Measurements from ENCODE around the gene CCNQ.

CCNQ gene

DNA sequence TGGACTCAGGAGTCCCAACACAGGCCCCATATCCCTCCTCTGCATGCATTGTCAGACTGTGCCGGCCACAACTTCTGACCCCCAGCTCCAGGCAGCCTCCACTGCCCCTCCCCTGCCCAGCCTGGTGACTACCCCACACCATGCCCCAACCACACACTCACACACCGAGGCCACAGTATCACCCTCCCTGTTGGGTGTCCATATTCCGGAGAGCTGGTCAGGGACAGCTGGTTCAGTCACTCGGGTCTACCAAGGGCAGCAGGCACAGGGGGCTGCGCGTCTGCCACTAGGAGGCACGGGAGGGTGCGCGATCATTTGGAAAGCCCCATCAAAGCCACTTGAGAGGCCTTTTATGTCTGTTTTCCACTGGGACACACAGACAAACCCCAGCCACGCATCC is 26.3 kb downstream of the CCNQ start:
- no peak for DNase-seq (ENCODE audit: low read depth)

DNA sequence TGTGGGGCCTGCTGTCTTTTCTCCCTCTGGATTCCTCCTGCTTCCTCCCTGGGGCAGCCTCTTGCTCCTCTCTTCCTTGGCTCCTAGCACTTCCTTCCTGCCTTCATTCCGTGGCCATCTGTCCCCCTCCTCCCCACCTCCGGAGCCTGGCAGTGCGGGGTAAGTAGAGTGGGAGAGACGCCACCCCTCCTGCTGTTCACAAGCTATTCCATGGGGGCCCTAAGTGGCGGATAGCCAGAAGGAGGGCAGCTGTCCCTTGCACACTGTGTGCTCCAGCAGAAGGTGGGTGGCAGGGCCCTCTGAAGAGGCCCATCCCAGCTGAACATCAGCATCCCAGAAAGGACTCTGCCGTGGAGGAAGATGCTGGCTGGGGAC is 27.4 kb downstream of the CCNQ start:
- no peak for DNase-seq (ENCODE audit: low read depth)

DNA sequence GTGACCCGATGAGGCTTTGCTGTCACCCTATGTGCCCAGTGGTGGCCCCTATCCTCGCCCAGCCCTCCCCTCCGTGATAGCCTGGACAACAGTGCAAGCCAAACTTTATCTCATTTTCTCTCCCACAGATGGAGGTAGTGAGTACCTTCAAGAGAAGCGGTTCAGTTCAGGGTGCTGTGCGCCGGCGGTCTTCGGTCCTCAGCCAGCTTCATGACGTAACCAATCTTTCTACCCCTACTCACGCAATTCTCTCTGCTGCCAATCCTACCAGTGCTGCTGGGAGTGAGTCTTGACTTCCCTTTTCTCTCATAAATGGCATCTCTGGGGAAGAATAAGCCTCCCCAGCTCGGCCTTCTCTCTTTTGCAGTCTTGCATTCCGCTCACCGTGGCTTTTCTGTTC is 29.5 kb downstream of the CCNQ start:
- no peak for DNase-seq (ENCODE audit: low read depth)

DNA sequence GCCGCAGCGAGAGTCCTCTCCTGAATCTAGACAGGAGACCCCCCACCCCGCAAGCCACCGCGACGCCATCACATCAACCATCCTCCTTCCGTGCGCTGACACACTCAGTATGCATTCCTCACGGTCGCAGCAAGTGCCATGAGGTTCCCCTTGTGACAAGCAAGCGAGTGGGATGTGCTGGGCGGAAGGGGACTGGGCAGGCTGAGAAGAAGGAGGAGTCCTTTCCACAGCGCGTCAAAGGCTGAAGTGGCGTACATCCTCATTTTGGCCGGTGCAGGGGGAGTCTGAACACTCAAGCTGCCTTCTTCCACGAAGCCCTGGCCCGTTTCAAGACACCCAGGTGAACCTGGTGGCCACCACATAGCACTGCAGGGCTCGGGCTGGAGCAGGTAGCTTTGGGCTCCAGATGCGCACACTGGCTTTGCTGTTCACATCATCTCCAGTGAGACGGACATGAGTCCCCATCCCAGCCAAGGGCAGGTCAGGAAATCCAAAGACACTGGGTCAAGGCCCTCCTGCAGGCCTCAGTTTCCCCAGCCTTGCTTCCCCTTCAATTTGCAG is 30.4 kb downstream of the CCNQ start:
- no peak for DNase-seq (ENCODE audit: low read depth)

DNA sequence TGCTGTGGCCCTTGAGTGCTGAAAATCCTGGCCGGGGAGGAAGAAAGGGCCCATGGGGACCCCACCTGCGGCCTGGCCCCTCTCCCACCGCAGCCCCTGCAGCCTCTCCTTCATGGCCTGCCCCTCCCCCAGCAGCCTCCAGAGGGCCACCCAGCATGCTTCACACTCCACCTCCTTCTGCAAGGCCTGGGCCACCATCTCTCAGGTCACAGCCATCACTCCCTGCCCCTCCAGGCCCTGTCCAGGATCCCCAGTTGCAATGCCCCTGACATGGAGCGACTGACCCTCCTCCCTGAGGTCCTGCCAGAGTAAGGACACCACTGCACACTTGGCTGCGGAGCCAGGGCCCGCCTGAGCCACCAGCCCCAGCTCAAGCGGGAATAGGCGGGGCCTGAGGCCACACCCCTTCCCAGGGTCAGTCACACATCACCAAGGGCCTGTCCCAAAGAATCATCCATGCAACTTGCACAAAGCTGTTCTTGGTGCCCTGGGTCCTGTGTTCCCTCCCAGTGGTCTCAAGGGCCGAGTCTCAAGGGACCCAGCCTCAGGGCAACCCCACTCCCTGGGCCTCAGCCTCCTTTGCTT is 32.9 kb downstream of the CCNQ start:
- DNase-seq (ENCODE audit: low read depth): no peak

DNA sequence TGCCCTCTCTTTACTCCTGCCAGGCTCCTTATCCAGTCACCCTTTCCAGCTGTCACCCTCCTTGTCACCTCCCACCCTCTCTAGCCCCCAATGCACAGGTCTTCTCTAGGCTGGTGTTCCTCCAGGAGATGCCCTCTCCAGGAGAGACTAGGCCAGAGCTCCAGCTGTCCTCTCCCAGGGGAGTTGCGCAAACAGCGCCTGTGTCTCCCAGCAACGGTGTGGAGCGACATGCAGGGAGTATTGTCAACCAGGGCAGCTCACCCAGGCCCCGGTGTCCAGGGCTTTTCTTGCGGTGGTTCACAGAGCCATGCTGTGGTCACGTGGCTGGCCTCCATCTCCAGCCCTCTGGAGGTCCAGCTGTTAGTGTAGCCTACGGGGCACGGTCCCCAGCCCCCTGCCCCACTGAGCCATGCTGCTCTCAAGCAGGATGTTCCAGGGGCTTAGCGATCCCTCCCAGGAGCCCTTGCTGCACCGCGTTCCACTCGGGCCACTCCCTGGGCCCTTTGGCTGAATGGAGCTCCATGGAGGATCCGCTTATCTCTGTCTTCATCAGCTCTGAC is 34.8 kb downstream of the CCNQ start:
- no peak for DNase-seq (ENCODE audit: low read depth)

DNA sequence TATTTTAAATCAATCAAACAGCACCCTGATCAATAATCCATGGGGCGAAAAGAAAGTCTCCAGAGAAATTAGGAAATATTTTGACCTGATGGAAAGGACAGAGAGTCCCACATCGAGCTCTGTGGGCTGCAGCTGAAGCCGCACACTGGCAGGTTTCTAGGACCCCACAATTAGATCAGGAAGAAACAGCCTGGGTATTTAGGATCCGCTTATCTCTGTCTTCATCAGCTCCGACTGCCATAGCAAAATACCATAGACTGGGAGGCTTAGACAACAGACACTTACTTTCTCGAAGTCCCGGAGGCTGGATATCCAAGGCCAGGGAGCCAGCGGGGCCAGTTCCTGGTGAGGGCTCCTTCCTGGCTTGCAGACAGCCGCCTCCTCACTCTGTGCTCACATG is 36.4 kb downstream of the CCNQ start:
- no peak for DNase-seq (ENCODE audit: low read depth)

DNA sequence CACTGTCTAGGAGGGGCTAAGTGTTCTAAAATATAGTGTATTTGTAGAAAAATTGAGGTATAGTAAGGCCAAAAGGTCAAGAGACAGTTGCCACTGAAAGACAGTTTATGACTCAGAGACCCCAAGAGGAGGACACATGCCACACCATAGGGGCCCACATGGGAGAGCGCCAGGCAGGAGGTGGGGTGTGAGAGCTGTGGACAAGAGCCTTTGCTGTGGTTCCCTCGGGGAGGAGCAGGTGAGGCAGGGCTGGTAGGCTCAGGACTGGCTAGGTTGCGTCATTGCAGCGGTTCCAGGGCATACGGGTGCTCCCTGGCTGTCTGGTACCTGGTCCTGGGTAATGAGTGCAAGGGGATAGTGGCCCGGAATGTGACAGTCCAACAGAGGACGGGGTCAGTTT is 37.6 kb downstream of the CCNQ start:
- DNase-seq (ENCODE audit: low read depth): no peak

DNA sequence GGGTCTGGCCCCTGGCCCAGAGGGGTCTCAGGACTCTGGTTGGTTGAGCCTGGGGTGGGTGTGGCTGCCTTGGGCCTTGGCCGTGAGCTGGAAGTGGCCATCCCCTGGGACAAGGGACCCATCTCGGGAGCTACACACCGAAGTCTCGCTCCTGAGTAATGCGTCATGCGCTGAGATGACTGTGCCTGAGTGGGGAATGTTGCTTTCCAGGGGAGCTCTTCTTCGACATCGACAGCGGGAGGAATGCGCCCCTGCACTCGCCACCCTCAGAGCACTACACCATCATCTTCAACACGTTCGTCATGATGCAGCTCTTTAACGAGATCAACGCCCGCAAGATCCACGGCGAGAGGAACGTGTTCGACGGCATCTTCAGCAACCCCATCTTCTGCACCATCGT is 38.5 kb downstream of the CCNQ start:
- DNase-seq (ENCODE audit: low read depth): no peak

DNA sequence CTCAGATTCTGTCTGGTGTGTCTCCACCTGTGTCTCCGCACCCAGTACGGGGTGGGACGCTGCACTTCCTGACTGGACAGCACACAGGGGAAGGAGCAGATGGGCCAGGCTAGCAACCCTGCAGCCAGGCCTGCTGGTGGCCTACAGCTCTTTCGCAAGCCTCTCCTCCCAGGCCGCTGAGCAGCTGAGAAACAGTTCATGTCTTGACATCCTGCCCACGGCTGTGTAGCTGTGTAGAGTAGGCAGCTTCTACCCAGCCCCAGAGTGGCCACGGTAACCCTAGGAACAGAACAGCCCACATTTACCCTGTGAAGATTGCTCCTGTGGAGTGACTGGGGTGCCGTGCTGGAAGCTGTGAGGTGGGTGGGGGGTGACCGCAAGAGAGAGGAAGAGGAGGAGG is 38.9 kb downstream of the CCNQ start:
- DNase-seq (ENCODE audit: low read depth): no peak

DNA sequence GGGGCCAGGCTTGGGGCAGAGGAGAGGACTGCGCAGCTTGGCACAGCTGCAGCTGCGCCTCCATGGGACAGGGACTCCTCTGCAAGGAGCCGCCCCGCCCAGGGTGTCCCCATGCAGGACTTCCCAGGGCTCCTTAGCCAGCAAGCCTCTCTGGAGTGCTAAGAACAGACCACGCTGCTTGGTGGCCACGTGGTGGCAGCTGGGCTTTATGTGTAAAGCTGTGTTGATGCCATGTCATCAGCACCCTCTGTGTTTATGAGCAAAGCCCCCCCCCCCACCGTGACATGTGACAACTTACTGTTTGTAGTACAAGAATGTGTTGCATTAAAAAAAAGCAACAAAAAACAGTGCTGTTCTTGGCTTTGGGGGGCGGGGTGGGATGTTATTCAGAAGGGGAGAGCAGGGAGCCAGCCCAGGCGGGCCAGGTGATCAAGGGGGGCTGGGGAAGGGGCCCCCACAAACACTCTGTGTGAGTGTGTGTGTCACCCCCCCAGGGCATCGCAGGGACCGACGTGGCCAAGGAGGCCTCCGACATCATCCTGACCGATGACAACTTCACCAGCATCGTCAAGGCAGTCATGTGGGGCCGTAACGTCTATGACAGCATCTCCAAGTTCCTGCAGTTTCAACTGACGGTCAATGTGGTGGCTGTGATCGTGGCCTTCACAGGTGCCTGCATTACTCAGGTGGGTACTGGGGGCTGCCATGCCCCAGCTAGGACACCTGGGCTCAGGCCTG is 41.2 kb downstream of the CCNQ start:
- no peak for DNase-seq (ENCODE audit: low read depth)

DNA sequence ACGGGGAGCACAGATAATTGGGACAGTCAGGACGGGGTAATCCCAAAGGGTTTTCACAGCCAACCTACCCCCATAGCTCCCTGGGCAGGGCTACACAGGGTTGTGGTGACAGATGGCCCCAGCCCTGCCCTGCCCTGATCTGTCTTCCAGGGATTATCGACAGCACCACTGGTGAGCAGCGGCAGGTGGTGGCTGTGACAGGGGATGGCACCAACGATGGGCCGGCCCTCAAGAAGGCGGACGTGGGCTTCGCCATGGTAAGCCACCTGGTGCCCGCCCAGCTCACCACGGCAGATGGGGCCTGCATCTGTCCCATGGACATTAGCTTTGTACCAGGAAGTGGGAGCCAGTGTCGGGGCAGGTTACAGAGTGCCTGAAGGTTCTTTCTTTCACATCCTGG is 42.2 kb downstream of the CCNQ start:
- no peak for DNase-seq (ENCODE audit: low read depth)

DNA sequence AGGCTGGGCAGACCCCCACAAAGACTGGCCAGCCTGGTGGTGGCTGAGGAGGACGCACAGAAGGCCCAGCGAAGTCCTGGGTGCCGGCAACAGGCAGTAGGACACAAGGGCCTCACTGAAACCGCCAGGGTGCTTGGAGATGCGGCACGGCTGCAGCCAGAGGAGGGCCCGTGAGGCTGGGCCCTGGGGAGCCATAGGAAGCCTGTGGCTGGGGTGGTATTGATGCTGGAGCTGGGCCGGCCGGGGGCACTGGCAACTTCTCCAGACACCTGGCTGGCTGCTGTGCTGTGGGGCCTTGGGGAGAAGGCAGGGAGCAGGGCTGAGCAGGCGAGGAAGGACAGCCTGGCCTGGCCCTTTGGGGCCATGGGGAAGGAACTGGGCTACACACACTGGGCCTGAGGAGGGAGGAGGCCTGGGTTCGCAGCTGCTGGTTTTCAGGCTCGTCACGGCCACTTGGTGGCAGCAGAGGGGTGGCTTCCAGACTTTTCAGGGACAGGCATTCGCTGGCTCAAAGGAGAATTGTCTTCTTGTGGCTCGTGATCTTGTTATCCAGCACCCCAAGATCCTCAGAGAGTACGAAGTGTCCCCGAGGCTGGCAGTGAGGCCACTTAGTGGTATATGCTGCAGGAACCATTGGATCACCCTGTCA is 44.3 kb downstream of the CCNQ start:
- DNase-seq (ENCODE audit: low read depth): peak; percentile 14

DNA sequence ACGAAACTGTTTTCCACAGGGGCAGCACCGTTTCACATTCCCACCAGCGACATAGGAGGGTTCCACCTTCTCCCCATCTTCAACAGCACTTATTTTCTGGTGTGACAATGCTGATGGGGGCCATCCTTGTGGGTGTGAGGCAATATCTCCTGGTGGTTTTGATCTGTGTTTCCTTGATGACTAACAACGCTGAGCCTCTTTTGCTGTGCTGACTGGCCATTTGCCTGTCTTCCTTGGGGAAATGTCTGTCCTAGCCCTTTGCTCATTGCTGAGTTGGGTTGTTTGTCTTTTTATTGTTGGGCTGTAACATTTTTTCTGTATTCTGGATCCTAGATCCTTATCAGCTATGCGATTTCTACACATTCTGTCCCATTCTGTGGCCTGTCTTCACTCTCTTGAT is 47.8 kb downstream of the CCNQ start:
- DNase-seq (ENCODE audit: low read depth): peak; percentile 18

DNA sequence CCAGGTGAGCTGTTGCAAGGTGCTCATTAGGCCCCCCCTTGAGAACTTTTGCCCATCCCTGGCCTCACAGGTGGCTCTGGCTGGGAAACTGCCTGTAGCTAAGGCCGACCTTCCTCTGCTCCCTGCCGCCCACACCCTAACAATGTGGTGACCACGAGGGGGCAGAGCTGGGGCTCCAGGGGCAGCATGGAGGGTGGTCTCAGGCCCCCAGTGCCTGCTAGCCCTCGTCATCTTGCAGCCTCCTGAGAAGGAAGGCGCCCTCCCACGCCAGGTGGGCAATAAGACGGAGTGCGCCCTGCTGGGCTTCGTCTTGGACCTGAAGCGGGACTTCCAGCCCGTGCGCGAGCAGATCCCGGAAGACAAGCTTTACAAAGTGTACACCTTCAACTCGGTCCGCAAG is 49.1 kb downstream of the CCNQ start:
- DNase-seq (ENCODE audit: low read depth): no peak

DNA sequence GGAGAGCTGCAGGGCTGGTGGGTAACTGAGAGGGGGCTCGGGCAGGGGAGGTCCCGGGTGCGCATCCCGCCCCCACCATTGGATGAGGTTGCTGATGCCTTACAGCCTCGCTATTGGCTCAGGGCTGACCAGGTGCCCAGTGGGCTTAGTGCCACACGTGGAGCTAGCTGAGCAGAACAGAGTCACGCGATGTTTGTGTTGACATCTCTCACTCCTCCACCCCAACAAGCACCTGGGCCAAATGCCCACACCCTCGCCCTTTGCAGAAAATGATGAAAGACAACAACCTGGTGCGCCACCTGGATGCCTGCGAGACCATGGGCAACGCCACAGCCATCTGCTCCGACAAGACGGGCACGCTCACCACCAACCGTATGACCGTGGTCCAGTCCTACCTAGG is 49.7 kb downstream of the CCNQ start:
- no peak for DNase-seq (ENCODE audit: low read depth)

DNA sequence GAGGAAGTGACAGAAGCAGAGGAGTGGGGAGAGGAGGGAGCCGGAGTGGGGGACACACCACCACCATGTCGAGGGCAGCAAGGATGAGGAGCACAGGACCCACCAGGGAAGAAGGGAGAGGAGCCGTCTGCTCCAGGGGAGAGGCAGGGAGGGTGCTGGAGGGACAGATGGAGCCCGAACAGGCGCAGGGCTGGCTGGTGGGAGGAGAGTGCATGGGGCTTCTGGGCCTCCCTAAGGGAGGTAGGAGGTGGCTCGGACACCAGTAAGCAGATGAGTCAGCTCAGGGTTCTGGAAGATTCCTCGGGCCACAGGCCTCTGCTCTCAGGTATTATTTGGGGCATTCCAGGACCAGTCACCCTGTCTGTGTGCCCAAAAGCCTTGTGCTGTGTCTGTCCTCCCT is 51.7 kb downstream of the CCNQ start:
- DNase-seq (ENCODE audit: low read depth): no peak

DNA sequence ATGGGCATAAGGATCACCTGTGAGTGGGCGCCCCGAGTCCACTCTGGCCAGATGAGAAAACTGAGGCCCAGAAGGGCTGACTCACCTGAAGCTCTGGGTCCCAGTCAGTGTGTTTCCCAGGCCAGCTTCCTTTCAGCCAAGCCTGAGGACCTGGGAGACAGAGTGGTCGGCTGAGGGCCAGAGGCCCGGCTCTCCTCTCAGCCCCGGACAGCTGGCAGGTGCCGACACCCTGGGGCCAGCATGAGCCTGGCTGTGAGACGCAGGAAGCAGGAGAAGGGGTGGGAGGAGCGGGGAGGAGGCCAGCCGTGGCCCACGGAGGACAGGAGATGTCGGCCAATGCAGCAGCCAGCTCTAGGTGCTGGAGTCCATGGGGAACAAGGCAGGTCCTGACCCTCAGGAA is 52.6 kb downstream of the CCNQ start:
- no peak for DNase-seq (ENCODE audit: low read depth)

DNA sequence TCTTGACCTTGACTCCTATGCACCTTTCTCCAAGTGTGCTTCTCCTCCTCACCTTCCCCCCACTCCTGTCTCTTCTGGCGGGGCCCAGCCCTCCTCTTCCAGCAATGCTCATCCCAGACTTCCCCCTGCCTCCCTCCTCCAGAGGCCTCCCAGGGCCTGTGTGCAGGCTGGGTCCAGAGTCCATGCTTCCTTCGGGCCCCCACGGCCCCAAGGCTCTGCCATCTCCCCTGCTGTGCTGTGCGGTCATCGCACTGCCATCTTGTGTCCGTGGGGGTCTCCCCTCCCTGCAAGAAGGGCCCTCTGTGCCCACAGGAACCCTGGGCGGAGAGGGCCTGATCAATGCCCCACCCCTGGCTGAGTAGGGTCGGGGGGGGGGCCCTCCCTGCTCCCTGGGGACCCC is 54.2 kb downstream of the CCNQ start:
- DNase-seq (ENCODE audit: low read depth): no peak

DNA sequence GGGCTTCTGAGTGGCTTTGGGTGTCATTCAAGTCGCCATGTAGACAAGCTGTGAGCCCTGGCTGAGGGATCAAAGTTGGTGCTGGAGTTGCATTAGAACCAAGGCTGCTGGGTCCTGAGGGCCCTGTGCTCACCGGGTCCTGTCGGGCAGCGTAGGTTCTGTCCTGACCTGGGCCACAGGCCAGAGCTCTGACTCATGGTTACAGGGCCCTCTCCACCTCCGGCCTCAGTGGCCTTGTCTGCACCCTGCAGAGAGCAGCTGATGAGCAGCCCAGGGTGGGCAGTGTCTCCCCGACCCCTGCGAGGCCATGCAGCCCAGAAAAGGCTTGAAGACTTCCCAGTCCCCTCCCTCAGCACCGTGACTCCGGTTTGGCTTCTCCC is 59.0 kb downstream of the CCNQ start:
- DNase-seq (ENCODE audit: low read depth): no peak

DNA sequence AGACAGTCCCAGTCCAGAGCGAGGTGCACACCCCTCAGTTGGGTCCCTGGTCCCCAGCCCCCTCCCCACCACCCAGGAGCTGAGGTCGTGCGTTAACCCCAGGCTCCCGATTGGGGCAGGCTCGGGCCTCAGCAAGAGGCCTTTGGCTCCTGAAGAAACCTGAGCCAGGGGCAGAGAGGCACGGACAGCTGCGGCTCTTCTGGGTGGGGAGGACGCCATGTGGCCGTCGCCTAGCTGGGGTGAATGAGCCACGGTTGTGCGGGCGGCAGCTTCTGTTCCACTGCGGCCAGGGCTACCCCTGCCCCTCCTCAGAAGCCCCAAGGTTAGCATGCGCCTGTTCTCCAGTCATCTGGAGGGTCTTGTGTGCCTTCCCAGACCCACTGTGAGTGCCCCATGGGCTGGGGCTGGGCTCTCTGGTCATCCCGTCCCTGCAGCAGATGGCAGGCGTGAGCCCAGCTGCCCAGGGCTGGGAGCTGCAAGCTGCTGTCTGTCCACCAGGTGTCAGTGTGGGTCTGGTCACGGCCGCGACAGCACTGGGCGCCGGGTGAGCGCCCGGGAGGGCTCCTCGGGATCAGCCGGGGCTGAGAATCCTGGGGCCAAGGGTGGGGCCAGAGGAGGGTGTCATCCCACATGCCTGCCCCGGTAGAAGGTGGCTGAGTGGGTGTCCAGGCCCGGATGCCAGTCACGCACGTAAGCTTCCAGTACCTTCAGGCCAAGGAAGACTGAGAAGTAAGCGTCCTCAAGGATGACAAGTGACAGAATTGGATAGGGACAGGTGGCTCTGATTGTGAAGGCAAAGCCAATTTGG is 59.6 kb downstream of the CCNQ start:
- peak; percentile 24 for DNase-seq (ENCODE audit: low read depth)

DNA sequence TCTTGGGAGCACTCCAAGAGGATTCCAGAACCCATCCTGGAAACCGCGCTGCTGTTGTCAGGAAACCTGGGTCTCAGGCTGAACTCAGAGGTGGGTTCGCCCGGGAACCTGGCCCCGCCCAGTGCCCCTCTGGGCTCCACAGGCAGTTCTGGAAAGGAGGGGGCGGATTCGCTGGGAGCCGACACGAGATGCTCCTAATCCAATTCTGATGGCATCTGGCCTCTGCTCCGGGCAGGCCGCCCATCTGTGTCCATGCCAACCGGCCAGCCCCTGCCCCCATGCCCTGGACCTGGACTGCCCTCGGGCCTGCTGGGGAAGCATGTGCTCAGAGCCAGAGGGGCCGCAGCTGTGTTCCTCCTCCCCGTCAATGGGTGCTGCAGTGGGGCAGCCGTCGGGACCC is 60.5 kb downstream of the CCNQ start:
- no peak for DNase-seq (ENCODE audit: low read depth)
